ENCODE results near the gene MRPL55. TPM values are rescaled to one million over a fixed set of nuclear protein-coding genes. Genes with fewer than 3 reads are reported as not detected.

MRPL55 gene
- total RNA-seq, 1 donor, result 32.5 TPM

DNA sequence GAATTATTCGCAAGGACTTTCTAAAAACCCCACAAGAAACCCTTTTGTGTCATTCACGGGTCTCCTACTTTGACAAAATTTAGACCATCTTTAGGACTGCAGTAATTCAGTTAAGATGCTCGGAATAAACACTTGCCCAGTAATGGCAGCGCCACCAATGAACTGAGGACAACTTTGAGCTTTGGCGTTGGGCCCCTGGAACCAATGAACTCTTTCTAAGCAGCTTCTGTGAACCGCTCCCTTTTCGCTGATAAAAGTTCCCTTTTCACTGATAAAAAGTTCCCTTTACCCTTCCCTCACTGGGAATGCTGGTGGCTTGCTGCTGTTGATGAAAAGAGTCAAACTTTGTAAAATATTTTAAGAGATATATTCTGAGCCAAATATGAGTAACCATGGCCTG lies 1.5 kb upstream of the MRPL55 start:
- H3K4me3 ChIP-seq (ENCODE audit: low read depth, low read length), result no peak overlapping the region
- no peak for TF ChIP-seq CTCF (IDR thresholded peaks at IDR 0.05; ENCODE audit: insufficient read depth, low read length)
- no peak for DNase-seq (ENCODE audit: low read depth)

DNA sequence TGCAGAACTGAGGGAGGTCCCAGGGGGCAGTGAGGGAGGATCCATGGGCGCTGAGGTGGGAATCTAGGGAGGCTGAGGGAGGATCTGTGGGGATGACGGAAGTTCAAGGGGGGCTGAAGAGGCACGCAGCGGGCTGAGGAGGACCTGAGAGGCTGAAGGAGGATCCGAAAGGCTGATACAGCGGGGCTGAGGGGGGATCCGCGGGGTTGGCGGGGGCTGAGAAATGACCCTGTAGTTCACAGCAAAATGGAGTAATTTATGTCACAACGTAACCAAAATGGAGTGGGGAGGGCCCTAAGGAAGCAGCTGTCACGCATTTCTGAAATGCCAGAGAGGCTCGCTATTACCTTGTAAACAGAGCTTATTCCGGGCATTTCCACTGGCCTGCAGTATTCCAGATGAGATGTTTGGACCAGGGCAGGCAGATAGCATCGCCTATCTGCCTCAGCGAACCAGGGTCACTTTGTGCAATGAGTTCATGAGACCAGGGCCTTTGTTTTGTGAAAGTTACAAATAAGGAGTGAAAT lies 926 bp upstream of the MRPL55 start:
- DNase-seq (ENCODE audit: low read depth), result no peak
- no peak for TF ChIP-seq CTCF (IDR thresholded peaks at IDR 0.05; ENCODE audit: insufficient read depth, low read length)
- H3K4me3 ChIP-seq (ENCODE audit: low read depth, low read length), result peak overlapping the region; percentile 98

DNA sequence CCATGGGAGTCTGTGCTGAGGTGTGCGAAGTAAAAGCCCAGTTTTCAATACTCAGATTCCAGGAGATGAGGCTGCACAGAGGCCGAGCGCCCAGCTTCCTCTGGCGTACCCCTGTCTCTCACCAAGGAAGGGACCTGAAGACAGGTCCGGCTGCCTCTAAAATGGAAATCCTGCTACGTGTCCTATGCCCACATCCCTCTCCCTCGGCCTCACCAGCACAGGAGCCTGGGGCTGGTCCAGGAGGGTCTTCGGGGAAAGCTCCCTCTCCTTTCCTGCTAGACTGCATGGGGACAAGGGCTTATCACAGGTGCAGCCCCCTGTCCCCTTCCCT lies 392 bp downstream of the MRPL55 start:
- no peak for TF ChIP-seq CTCF (IDR thresholded peaks at IDR 0.05; ENCODE audit: insufficient read depth, low read length)

GRCh38 chr1:228108055-228108690 lies 926 bp downstream of the MRPL55 start:
- DNase-seq (ENCODE audit: low read depth), result no peak
- peak overlapping the region; percentile 98 for H3K4me3 ChIP-seq (ENCODE audit: low read depth, low read length)
- TF ChIP-seq CTCF (IDR thresholded peaks at IDR 0.05; ENCODE audit: insufficient read depth, low read length), result no peak

More for the DNA sequence above, 392 bp downstream of the MRPL55 start:
- peak overlapping the region; percentile 98 for H3K4me3 ChIP-seq (ENCODE audit: low read depth, low read length)
- DNase-seq (ENCODE audit: low read depth), result no peak

GRCh38 chr1:228107636-228108035 lies 1.5 kb downstream of the MRPL55 start:
- DNase-seq (ENCODE audit: low read depth), result no peak
- no peak overlapping the region for H3K4me3 ChIP-seq (ENCODE audit: low read depth, low read length)
- TF ChIP-seq CTCF (IDR thresholded peaks at IDR 0.05; ENCODE audit: insufficient read depth, low read length), result no peak

GRCh38 chr1:228106800-228107054 lies 2.4 kb downstream of the MRPL55 start:
- no peak for TF ChIP-seq CTCF (IDR thresholded peaks at IDR 0.05; ENCODE audit: insufficient read depth, low read length)
- no peak for DNase-seq (ENCODE audit: low read depth)
- no peak overlapping the region for H3K4me3 ChIP-seq (ENCODE audit: low read depth, low read length)

Data from fibroblast of the aortic adventitia (primary cell).